Measurements from ENCODE around the gene RAPGEF1.

- TF ChIP-seq CTCF (IDR thresholded peaks at IDR 0.05 in 8 of 11, conservative IDR thresholded peaks at IDR 0.05 in 3 of 11) (no peak), POLR2A (IDR thresholded peaks at IDR 0.05) (no peak), POLR2AphosphoS5 (IDR thresholded peaks at IDR 0.05) (no peak)
These were observed 122.3 kb downstream of the RAPGEF1 start for GRCh38 chr9:131617611-131618010.

Data from spleen (tissue), 7 donors.